Stimulated activated naive CD8-positive, alpha-beta T cell treated with anti-CD3 and anti-CD28 coated beads, Interleukin-15, Interleukin-2, amounts not matched to agents 100 U/mL and 50 U/mL, for 24 hours (primary cell): ENCODE results near the gene TRIM9.

Experiments used
- ATAC-seq: fragments of 150-1000 bp; cut with Tn5 transposase; one replicate; pipeline ENCODE4 v1.10.0; 2021
- DNase-seq: peaks from one replicate; pipeline ENCODE4 v3.0.0; 2021

Gene TRIM9

DNA sequence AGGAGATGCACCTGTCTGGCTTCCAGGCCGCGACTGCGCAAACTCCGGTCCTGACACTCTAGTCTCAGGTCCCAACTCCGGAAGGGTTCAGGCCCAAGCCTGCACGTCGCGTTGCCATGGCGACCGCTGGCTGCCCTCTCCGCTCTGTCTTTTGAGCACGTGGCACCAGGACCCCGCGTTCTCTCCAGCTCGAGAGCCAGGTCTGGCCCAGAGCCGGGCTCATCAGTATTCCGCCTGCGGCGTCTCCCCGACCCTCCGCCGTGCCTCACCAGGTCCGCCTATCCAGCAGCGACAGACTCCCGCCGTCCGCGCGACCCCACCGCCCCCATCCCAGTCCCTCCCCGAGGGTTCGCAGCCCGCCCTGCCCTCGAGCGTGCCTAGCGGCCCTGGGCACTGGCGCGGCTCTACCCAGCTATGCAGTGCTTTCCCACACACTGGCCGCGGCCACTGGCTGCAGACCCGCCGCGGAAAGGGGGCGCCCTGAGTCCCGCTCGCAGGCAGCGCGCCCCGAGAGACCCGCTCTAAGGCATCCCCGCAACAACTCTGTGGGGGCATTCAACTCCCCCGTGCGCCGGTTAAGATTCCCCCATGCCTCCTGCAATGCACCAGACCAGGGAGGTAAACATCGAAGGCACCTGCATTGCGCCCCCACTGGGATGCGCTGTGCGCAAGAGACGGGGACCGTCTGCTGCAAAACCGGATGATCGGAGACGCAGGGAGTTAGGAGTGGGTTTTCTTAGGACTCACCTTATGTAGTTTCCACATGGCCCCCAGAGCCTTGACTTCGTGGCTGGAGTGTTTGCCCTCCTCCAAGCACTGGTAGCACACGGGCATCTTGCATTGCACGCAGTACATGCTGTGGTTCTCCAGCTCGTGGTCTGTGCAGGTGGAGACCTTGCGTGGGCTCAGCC lies 1.3 kb downstream of the TRIM9 start:
- DNase-seq (peak; percentile 63), ATAC-seq (peak; percentile 11)

GRCh38 chr14:51092965-51093364 lies 1.9 kb downstream of the TRIM9 start:
- no peak for DNase-seq
- no peak for ATAC-seq

DNA sequence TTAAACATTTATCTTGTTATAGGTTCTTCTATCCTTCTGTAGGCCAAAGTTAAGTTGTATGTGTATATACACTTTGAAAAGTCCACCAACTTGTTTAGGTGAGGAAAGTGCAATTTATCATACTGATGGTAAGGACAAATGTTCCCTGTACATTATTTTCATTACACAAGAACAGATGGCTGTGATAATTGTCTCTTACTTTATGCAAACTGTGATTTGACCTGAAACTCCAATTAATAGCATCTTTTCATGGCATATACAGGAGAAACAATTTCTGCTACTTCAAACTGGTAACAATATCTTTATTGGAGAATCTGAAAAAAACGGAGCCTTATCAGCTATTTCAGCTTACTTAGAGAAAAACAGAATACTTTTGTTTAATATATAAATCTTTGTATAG lies 5.6 kb downstream of the TRIM9 start:
- ATAC-seq (no peak), DNase-seq (no peak)

GRCh38 chr14:51087031-51087441 lies 7.9 kb downstream of the TRIM9 start:
- no peak for ATAC-seq

GRCh38 chr14:51086044-51086443 lies 8.9 kb downstream of the TRIM9 start:
- DNase-seq: no peak
- no peak for ATAC-seq

More at GRCh38 chr14:51087031-51087441, 7.9 kb downstream of the TRIM9 start:
- no peak for DNase-seq

- DNase-seq (no peak), ATAC-seq (no peak)
Observed at GRCh38 chr14:51084962-51085361, 9.9 kb downstream of the TRIM9 start.

DNA sequence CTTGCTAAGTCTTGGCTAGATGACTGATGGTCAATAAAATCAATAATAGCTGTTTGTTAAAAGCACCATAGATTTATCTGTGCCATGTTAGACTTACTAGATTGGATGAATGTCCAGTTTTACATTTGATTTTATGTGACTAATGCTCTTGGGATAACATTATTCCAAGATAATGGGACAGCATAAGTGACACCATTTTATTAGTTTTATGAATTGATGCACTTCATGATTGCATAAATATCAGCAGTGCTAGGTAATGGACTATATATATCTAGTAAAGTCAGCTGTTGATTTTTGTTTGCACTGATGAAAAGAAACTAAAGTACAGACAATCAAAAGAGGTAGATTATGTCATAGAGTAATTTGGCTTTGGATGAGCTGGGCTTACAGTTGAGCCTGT lies 10.4 kb downstream of the TRIM9 start:
- DNase-seq (no peak), ATAC-seq (no peak)

- no peak for DNase-seq
Observed at GRCh38 chr14:51082349-51082748, 12.6 kb downstream of the TRIM9 start.

GRCh38 chr14:51081712-51082111 lies 13.2 kb downstream of the TRIM9 start:
- no peak for DNase-seq
- no peak for ATAC-seq

More at GRCh38 chr14:51082349-51082748, 12.6 kb downstream of the TRIM9 start:
- ATAC-seq: no peak

GRCh38 chr14:51081209-51081608 lies 13.7 kb downstream of the TRIM9 start:
- ATAC-seq: no peak

DNA sequence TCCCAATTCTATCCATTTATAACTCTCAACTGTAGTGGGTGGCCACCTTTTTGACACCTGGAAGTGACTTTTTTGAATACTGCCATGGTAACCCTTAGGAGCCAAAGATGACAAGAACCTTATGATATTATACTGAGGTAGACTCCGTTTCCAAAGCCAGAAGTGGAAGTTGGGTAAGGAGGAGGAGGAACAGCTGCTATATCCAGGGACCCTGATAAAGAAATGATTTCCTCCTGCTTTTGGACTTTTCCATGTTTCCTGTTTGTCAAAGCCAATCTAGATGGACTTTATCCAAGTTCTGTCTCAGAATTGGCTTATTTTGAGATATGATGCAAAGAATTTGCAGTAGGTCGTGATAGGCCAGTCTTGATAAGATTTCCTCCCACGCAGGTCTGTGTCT lies 14.3 kb downstream of the TRIM9 start:
- ATAC-seq: no peak
- no peak for DNase-seq

More at GRCh38 chr14:51081209-51081608, 13.7 kb downstream of the TRIM9 start:
- DNase-seq: no peak

- ATAC-seq (no peak), DNase-seq (no peak)
Observed at GRCh38 chr14:51079489-51079888, 15.4 kb downstream of the TRIM9 start.

GRCh38 chr14:51079085-51079484 lies 15.8 kb downstream of the TRIM9 start:
- ATAC-seq (no peak), DNase-seq (no peak)

DNA sequence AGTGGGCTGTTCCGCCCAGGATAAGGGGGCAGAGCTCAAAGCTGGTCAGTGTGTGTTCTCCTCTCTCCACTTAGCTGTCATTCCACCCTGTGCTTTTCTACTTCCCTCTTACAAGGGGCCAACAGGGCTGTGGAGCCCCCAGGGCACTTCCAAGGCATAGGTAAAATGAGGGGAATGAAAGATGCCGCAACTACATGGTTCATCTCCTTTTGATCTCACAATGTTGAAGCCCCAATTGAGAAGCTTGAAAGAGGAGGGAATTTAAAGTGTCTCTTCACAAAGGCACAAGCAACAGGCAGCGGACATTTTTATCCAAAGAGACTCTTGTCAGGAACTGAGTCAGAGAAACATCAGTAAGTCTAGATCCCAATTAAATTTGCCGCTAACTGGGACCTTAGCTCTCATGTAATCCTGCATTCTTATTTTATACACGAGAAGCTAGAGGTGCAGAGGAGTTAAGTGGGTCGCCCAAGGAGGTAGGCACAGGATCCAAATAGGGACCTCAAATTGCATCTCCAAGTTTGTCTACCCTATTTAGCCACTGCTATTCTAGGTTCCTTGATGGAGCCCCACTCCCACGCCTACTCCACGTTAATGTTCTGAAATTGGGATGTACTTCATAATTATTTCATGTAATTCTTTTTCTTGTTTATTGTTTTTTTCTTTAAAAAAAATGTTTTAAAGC lies 20.1 kb downstream of the TRIM9 start:
- ATAC-seq (no peak), DNase-seq (no peak)

- DNase-seq: no peak
- no peak for ATAC-seq
Observed at GRCh38 chr14:51073731-51074130, 21.2 kb downstream of the TRIM9 start.

GRCh38 chr14:51072976-51073375 lies 21.9 kb downstream of the TRIM9 start:
- ATAC-seq (no peak), DNase-seq (no peak)

DNA sequence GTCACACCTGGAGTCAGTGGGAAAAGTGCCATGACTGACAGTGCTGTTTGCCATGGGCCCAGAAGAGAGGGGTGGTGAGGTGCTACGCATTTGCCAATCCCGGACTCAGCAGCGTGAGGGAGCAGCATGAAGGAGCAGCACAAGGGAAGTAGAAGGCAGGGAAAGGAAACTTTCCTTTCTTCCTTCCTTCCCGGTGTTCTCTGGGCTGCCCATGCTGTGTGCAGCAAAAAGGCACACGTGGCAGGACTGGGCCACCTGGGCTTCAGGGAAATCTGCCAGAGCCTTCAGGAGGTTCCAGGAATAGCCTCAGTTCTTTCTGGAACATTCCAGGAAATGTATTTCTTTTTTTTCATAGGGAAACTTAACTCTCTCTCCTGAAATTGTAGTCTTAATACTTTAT lies 23.0 kb downstream of the TRIM9 start:
- ATAC-seq: no peak

DNA sequence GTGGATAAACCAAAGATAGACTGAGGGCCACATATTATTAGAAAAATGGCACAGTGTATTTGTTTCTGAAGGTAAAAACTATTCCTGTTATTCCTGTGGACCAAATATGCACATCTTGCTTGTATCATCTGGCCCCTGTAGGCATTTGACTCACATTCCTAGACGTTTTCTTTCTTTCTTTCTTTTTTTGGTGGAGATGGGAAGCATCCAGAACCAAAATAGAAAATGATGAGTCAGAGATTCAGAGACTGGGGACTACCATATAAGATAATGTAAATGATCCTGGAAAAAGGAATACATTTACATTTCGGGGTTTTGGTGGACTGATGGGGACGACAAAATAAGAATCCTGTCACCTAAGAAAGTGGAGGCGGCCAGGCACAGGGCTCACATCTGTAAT lies 24.2 kb downstream of the TRIM9 start:
- ATAC-seq: no peak

More for the DNA sequence above, 23.0 kb downstream of the TRIM9 start:
- DNase-seq: no peak

GRCh38 chr14:51069055-51069454 lies 25.9 kb downstream of the TRIM9 start:
- no peak for DNase-seq
- no peak for ATAC-seq

More for the DNA sequence above, 24.2 kb downstream of the TRIM9 start:
- DNase-seq: no peak

DNA sequence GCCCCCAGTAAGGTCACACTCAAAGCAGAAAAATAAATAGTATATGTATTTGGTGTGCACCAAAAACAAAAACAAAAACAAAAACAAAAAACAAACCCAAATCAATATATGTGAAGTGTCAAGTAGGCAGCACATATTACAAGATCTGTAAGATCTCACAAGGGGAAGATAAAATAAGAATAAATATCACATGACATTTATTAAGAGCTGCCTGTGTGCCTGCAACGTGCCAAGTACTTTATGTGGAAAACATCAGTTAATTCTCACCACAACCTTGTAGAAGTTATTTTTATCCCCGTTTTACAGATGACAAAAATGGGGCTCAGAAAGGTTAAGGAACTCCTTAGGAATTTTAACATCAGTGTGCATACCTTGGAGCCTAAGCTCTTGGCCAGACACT lies 26.6 kb downstream of the TRIM9 start:
- no peak for ATAC-seq
- DNase-seq: no peak

- no peak for DNase-seq
- no peak for ATAC-seq
Observed at GRCh38 chr14:51067295-51067694, 27.6 kb downstream of the TRIM9 start.

DNA sequence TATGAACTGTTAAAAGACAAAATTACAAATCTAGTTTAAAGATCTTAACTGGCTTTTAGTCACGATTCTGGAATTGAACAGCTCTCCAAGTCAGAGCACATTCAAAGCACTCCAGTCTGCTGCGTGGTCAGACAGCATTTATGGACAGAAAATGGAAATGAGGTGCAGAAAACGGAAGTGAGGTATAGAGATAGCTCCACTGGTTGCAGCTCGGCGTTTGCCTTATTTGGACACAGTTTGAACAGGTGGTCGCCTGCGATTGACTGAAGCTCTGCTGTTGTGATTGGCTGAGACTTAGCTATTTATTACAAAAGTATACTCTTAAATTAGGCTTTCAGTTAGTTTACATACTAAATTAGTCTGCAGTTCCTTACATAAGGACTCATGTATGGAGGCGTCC lies 28.3 kb downstream of the TRIM9 start:
- no peak for ATAC-seq

GRCh38 chr14:51059032-51059431 lies 35.9 kb downstream of the TRIM9 start:
- no peak for DNase-seq
- no peak for ATAC-seq

More for the DNA sequence above, 28.3 kb downstream of the TRIM9 start:
- no peak for DNase-seq
